NCI-H82 treated with DMSO at 0.1 percent for 48 hours (cell line): ENCODE results near the gene PPP1R12C.
A peak's percentile ranks its signal among the peaks of the same experiment; 100 is the strongest.
"Not testable (repeated sequence)": the region's sequence is repeated elsewhere in the genome, so short reads cannot be mapped to it uniquely, and the experiment has no call there.

Source experiments
- DNase-seq: peaks from one replicate; lab custom pipeline; 2025; ENCODE audit not compliant: unreplicated experiment; lab: John Stamatoyannopoulos, UW

PPP1R12C gene

DNA sequence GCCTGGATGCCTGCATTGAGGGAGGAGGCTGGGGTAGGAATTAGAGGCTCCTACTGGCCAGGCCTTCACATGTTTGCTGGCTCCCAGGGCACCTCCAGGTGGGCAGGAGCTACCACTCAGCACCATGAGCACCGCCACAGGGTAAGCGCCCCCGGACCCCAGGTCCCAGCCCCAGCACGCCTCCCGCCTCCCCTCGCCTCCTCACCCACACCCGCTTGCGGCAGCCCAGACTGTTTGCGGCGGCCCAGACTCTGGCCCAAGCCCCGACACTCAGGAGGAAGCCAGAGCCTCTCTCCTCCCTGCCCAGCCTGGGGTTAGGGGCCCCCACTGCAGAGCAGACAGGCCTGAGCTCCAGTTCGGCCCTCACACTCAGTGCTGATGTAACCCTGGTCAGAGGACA lies 41.1 kb downstream of the PPP1R12C start:
- no peak for DNase-seq

DNA sequence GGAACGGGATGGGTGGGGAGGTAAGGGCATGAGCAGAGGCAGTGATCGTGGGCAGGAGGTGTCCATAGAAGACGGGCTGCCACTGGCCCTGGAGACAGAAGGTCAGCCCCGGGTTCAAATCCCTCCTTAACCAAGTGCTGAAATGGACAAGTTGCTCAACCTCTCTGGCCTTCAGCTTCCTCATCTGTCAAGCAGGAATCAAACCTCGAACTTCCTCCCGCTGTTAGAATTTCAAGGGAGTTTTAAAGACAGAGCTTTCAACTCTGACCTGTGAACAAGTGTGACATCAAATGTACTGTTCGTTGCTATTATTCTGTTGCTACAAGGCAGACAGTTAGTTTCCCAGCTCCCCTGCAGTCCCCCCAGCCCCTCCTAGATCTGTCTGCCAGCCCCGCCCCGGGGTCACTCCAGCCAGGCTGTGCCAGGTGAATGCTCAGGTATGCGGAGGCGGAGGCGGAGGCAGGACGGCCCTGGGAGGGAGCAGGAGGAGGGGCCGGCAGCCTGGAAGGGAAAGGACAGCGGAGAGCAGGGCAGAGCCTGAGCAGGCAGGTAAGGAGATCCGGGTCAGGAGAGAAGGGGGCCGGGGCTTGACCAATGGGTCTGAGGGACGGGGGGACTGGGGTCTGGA lies 42.0 kb downstream of the PPP1R12C start, which contains the start of gene EPS8L1:
EPS8L1 (plus strand) TSS at position 499 of the 628 bp plus-strand sequence. CDS start 576 bp downstream, outside the sequence.
- no peak for DNase-seq

DNA sequence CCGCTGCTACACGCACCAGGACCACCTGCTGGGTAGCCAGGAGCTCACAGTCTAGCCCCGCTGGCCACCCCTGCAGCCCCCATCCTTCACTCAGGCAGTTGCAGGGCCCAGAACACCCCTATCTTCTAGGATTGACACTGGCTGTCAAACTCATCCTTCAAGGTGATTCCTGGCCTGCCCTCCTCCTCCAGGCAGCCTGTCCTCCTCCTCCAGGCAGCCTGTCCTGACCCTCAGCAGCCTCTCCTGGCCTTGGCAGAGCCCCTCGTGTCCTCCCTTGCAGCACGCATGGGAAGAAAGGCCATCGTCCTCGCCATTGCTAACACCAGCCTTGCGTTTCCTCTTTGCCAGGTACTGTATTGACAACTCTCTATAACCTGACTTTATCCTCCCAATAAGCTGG lies 45.5 kb downstream of the PPP1R12C start:
- DNase-seq: no peak

DNA sequence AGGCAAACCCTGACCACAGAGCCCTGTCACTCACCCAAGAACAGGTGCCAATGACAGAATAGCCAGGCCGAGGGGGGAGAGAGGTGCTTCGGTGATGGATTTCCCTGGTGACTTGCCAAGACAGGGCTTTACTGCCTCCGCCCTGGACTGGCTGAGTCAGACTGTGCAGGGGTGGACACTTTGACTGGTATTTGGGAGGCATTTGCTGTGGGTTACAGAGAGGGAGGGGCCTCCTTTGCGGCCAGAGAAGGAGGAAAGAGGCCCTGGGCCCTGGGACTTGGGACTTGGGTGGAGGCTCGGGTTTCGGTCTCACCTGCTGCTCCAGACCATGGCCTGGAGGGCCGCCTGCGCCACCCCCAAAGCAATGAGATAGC lies 46.3 kb downstream of the PPP1R12C start:
- no peak for DNase-seq

DNA sequence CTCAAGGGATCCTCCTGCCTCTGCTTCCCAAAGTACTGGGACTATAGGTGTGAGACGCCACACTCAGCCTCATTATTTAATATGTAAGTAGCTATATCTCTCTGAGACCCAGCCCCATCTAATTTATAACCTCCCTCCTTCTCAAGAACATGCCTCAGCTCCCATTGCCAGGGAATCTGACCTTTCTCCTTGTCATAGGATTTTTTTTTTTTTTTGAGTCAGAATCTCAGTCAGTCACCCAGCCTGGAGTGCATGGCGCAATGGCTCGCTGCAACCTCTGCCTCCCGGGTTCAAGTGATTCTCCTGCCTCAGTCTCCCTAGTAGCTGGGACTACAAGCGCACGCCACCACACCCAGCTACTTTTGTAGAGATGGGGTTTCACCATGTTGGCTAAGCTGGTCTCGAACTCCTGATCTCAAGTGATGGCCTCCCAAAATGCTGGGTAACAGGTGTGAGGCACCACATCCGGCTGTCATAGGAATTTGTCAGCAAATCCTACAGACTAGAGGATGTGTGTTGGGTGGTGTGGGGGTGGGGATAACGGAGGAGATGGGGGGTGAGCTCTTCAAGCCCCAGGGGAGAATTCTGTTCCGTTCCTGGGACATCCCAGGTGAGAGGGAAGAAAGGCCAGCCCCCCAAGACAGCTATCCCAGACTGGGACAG lies 46.8 kb downstream of the PPP1R12C start:
- no peak for DNase-seq

DNA sequence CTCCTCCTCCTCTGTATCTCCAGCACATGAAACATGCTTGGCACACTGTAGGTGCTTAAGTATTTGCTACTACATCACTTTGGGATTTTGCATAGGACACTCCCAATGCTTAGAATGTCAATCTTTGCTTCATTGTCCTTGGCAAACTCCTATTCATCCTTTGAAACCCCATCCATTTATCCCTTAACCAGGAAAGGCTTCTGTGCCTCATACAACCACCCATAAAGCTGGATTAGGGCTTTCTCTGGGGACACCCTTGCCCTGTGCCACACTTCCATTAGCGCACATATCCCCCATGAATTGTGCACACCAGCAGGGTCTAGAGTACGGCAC lies 47.6 kb downstream of the PPP1R12C start:
- no peak for DNase-seq

DNA sequence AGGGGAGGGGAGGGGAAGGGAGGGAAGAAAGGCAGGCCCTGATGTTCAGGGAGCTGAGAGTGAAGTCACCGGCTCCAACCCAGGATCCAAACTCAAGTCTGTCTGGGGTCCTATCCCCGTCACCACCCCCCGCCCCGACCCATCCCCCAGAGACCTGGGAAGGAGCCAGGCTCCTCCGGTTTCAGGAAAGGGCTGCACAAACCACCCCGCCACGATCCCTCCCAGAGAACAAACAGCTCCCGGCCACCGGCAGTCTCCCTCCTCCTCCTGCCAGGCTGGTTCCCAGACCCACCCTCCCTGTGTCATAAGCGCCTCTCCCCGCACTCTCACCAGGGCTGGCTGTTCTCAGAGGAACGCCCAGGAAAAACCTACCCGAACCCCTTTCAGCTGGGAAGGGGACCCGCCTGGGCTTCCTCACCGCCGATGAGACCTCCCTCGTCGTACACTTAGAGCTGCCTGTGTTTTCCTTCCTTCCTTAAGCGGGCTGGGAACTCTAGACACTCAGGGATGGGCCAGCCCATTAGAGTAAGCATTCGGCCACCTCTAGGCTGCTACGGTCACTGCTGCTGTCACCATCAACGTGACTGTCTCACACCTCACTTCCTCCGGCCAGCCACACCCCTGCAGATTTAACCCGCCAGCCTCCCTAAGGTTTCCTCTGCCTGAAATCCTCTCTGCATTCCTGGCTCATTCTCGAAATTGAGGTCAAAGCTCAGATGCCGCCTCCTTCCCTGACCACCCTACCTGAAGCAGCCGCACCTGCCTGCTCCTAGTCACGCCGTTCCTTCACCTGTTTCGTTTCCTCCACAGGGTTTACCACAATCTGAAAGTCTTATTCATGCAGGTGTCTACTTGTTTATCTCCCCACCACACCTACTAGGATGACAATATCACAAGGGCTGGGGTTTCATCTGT lies 48.2 kb downstream of the PPP1R12C start:
- DNase-seq: no peak

DNA sequence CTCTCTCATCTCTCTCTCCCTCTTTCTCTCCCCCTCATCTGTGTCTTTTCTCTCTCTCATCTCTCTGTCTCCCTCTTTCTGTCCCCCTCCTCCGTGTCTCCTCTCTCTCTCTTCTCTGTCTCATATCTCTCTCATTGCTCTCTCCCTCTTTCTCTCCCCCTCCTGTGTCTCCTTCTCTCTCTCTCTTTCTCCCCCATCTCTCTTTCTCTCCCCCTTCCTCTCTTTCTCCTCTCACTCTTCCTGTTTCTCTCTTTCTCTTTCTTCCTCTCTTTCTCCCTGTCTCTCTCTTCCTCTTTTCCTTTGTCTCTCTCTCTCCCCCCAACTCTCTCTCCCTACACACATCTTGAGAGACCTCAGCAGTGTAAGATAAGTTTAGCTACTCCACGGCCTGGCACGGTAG lies 49.6 kb downstream of the PPP1R12C start:
- DNase-seq: no peak

DNA sequence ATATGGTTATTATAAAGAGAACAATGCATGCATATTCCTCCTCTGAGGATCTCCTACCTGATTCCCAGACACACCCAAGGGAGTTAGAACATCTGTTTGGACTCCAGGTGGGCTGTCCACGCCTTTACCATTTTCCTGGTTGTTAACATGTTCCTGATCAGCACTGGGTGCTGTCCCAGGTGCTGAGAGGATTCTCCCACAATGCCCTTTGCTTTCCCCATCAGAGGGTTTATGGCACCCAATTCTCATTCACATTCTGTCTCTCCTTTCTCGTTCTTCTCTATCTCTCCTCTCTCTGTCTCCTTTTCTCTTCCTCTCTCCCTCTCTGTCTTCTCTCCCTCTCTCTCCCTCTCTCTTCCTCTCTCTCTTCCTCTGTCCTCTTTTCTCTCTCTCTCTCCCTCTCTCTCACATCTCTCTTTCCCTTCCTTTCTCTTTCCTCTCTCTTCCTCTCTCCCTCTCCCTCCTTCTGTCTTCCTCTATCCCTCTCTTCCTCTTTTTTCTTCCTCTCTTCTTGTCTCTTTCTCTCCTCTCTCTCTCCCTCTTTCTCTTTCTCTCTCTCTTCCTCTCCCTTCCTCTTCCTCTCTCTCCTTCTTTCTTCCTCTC lies 51.2 kb downstream of the PPP1R12C start:
- no peak for DNase-seq

DNA sequence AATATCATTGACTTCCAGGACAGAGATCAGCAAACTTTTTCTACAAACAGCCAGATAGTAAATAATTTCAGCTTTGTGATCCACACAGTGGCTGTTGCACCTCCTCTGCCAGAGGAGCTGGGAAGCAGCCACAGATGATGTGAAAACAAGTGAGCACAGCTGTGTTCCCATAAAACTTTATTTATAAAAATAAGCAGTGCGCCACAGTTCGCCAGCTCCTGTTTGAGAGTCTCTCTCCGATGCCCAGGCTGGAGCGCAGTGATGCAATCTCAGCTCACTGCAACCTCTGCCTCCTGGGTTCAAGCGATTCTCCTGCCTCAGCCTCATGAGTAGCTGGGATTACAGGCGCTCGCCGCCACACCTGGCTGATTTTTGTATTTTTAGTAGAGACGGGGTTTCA lies 51.9 kb downstream of the PPP1R12C start:
- not testable (repeated sequence) for DNase-seq

DNA sequence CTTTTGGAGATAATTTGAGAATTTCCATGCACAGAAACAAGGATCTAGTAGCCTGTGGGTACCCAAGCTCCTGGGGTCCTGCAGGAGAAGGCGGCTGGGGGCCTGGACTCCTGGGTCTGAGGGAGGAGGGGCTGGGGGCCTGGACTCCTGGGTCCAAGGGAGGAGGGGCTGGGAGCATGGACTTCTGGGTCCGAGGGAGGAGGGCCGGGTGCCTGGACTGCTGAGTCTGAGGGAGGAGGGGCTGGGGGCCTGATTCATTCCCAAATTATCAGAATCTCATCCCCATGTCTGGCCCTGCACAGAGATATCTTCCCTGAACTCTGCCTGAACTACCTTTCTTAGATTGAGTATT lies 54.0 kb downstream of the PPP1R12C start:
- no peak for DNase-seq

DNA sequence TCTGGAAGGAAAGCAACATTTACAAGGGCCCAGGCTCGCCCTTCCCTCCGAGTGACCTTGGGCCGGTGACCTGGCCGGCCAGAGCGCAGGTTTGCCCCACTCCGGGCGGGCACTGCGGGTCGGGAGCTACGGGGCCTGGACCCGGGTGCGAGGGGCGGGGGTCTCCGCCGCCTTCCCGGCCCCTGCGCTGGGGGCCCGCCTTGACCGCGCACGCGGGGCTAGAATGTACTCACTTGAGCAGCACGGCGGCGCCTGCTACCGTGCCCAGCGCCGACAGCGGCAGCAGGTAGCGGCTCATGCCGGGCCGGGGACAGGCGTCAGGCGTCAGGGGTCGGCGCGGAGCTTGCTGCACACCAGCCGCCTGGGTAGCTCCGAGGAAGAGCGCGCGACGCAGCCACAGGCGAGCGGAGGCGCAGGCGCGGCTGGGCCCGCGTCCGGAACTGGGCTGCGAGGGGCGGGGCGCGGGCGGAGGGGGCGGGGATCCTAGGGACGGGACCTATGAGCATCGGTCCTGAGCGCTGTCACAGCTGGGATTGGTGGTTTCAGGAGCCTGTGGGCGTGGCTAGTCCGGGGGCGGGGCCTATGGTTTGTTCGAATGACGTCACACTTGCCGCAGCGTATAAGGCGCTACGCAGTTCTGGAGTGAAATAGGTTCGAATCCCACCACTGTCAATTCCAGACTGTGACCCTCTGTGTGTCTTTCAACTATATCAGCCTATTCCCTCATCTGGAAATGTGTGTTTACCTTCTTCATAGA lies 54.5 kb downstream of the PPP1R12C start, which contains the start of gene RDH13:
RDH13 (minus strand) TSS at position 414 of the 757 bp plus-strand sequence; CDS start at position 298, 116 bp downstream.
- DNase-seq: peak; percentile 93

DNA sequence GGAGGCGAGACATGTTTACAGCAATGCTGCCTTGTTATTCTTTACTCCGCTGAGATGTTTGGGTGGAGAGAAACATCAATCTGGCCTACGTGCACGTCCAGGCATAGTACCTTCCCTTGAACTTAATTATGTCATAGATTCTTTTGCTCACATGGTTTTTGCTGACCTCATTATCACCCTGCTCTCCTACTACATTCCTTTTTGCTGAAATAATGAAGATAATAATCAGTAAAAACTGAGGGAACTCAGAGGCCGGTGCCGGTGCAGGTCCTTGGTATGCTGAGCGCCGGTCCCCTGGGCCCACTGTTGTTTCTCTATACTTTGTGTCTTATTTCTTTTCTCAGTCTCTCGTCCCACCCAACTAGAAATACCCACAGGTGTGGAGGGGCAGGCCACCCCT lies 57.1 kb downstream of the PPP1R12C start:
- not testable (repeated sequence) for DNase-seq

DNA sequence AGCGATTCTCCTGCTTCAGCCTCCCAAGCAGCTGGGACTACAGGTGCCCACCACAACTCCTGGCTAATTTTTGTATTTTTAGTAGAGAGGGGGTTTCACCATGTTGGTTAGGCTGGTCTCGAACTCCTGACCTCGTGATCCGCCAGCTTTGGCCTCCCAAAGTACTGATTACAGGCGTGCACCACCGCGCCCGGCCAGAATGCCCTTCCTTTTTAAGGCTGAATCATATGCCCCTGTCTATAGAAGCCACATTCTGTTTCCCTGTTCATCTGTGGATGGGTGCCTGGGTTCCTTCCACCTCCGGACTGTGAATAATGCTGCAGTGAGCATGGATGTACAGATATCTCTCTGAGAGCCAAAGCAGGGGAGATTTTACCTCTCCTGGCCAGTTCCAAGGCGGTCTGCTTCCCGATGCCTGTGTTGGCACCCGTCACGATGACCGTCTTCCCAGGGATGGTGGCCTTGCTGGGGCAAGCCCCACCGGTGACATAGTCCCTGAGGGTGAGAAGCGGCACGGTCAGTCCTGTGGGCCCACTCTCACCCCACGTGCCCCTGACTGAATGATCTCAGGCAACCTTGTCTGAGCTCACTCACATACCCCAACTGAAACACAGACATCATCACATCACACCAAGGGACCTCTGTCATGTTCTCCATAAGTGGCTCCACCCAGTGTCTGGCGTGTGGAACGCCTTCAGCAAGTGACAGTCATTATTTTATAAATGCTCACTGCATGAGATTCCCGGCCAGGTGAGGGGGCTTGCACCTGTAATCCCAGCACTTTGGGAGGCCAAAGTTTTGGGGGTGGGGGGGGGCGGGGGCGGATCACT lies 58.4 kb downstream of the PPP1R12C start:
- no peak for DNase-seq

DNA sequence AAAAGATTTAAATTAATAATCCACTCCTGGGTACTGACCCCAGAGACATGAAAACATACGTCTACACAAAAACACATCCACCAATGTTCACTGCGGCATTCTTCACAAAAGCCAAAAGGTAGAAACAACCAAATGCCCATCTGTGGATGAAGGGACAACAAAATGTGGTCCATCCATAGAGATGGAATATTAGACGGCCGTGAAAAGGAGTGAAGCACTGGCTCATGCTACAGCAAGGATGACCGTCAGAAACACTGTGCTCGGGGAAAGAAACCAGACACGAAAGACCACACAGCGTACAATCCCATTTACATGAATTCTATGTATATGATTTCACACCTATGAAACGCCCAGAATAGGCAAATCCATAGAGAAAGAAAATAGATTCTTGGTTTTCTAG lies 60.6 kb downstream of the PPP1R12C start:
- no peak for DNase-seq

DNA sequence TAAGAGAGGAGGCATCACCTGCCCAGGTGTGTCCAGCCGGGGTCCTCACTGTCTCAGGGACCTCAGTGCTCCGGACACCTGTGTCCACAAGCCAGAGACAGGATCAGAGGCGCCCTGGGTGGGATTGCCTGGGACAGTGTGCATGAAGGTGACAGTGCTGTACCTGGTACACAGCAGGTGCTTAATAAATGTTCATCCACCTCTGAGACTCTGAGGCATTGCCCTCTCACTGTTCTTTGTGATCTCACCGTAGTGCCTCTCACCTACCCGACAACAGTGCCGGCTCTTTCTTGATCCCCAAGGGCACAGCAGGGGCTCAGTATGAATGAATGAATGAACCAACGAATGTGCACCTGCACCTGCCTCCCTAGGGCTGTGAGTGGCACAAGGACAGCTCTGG lies 63.7 kb downstream of the PPP1R12C start:
- DNase-seq: no peak

DNA sequence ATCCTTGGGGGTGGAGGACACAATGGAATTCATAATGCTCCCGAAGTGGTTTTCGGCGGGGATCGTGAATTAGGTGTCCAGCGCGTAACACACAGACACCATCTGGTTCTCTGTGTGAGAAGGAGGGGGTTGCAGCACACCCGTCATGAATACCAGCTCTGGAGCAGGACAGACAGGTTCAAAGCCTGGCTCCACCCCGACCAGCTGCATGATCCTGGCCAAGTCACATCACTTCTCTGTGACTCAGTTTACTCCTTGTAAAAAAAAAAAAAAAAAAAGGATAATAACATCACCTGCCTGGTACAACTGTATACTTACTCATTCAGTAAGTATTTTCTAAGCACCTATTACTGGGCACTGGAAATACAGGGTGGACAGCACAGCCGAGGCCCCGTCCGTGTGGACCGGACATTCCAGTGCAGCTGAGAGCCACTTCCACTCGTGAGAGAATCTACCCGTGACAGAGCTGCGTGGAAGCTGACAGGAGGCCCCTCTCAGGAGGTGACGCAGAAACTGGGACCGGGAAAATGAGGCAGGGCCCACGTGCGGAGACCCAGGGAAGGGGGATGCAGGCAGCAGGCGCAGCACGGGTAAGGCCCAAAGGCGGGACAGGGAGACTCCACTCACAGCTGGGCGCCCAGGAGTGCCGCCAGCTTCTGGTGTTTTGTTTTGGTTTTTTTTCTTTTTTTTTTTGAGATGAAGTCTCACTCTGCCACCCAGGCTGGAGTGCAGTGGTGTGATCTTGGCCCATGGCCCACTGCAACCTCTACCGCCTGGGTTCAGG lies 66.5 kb downstream of the PPP1R12C start:
- DNase-seq: no peak

DNA sequence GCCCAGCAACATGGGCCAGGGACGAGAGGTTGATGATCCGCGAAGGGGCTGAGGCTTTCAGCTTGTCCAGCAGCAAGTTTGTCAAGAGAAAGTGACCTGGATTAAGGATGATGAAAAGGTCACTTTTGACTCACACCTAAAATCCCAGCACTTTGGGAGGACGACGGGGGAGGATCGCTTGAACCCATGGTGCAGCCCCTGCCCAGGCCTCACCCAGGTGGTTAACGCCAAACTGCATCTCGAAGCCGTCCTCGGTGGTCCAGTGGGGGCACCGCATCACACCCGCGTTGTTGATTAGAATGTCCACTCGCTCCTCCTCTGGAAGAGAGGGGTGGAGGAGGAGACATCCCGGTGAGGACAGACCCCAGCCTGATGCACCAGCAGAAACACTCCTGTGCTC lies 69.0 kb downstream of the PPP1R12C start:
- no peak for DNase-seq

DNA sequence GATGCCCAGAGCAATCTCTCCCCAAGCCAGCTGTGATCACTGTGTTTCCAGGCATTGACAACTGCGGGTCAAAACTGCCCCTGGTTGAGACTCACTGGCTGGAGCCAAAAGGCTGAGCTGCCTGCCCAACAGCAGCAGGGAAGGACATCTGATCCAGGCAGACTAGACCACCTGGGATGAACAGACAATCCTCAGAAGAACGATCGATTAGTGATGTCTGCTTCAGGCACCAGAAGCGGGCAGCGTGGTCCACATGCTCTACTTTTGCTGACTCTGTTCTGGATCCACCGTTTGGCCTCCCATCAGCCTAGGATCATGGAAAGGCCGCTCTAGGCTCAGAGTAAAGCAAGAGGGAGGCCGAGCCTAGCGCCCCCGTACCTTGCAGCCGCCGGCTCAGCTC lies 69.5 kb downstream of the PPP1R12C start:
- DNase-seq: no peak
